Measurements from ENCODE around the gene POLE.

- TF ChIP-seq CTCF (conservative IDR thresholded peaks at IDR 0.05; ENCODE audit: low read depth, low read length): no peak
- TF ChIP-seq BHLHE40 (IDR thresholded peaks at IDR 0.05; ENCODE audit: low read depth, low read length): no peak
- TF ChIP-seq POLR2A (IDR thresholded peaks at IDR 0.05; ENCODE audit: low read depth, low read length): no peak
- TF ChIP-seq MAFK (IDR thresholded peaks at IDR 0.05; ENCODE audit: low read depth, low read length): no peak
These were observed 3.0 kb upstream of the POLE start for GRCh38 chr12:132690112-132690511.

Measured in IMR-90 (cell line).